DMS153 treated with DMSO at 0.1 percent for 48 hours (cell line): ENCODE results near the gene NNAT.
"Not testable (repeated sequence)": the region's sequence is repeated elsewhere in the genome, so short reads cannot be mapped to it uniquely, and the experiment has no call there.

Experiments
- DNase-seq: peaks from one replicate; lab custom pipeline; 2025; ENCODE audit not compliant: unreplicated experiment; lab: John Stamatoyannopoulos, UW

Gene NNAT

GRCh38 chr20:37521061-37521771 lies at the start of gene NNAT:
Gene NNAT (plus strand): TSS chr20:37521250. CDS start chr20:37521332, 82 bp downstream.
- no peak for DNase-seq

- DNase-seq: no peak
Observed at GRCh38 chr20:37471741-37472235, 49.3 kb upstream of the NNAT start.

- not testable (repeated sequence) for DNase-seq
Observed at GRCh38 chr20:37472435-37472834, 48.6 kb upstream of the NNAT start.

GRCh38 chr20:37473249-37474000 lies 47.6 kb upstream of the NNAT start:
- DNase-seq: no peak

GRCh38 chr20:37474386-37474785 lies 46.7 kb upstream of the NNAT start:
- DNase-seq: no peak

GRCh38 chr20:37475252-37475651 lies 45.8 kb upstream of the NNAT start:
- no peak for DNase-seq

- DNase-seq: no peak
Observed at GRCh38 chr20:37477041-37477440, 44.0 kb upstream of the NNAT start.

GRCh38 chr20:37479266-37479665 lies 41.8 kb upstream of the NNAT start:
- no peak for DNase-seq

GRCh38 chr20:37479925-37480691 lies 40.9 kb upstream of the NNAT start:
- DNase-seq: no peak

GRCh38 chr20:37480919-37481318 lies 40.1 kb upstream of the NNAT start:
- DNase-seq: no peak

- no peak for DNase-seq
Observed at GRCh38 chr20:37481610-37482009, 39.4 kb upstream of the NNAT start.

GRCh38 chr20:37484331-37484730 lies 36.7 kb upstream of the NNAT start:
- DNase-seq: no peak

- not testable (repeated sequence) for DNase-seq
Observed at GRCh38 chr20:37486209-37486608, 34.8 kb upstream of the NNAT start.

- no peak for DNase-seq
Observed at GRCh38 chr20:37490663-37491350, 30.2 kb upstream of the NNAT start.

- no peak for DNase-seq
Observed at GRCh38 chr20:37492096-37492625, 28.9 kb upstream of the NNAT start.

GRCh38 chr20:37492945-37493344 lies 28.1 kb upstream of the NNAT start:
- DNase-seq: no peak

- DNase-seq: no peak
Observed at GRCh38 chr20:37494301-37494700, 26.7 kb upstream of the NNAT start.

GRCh38 chr20:37494796-37495195 lies 26.3 kb upstream of the NNAT start:
- no peak for DNase-seq

GRCh38 chr20:37498066-37498665 lies 22.9 kb upstream of the NNAT start:
- DNase-seq: no peak

GRCh38 chr20:37500311-37500710 lies 20.7 kb upstream of the NNAT start:
- peak; percentile 51 for DNase-seq
